ENCODE data around the gene NPVF.

- TF ChIP-seq CTCF (IDR thresholded peaks at IDR 0.05; ENCODE audit: insufficient read depth, low read length, poor library complexity, severe bottlenecking) = no peak
- no peak for TF ChIP-seq EZH2phosphoT487 (conservative IDR thresholded peaks at IDR 0.05; ENCODE audit: low read length)
Observed at GRCh38 chr7:25192043-25192442, 36.2 kb downstream of the NPVF start.

Measured in SU-DHL-6 (cell line).